ENCODE results near the gene HAUS3.

The HAUS3 gene

GRCh38 chr4:2258091-2259035, 16.4 kb upstream of the HAUS3 start:
- Histone ChIP-seq H3K27me3 (ENCODE audit: control insufficient read depth in 5 of 5, insufficient read depth in 4 of 5, low read length in 5 of 5) (no peaks in the 10 kb centered on the region), H3K27ac (ENCODE audit: low read depth, low read length) (peak overlapping the region; percentile 75), H3K9me3 (ENCODE audit: control insufficient read depth in 5 of 5, low read length in 5 of 5) (no peaks in the 10 kb centered on the region), H3K36me3 (ENCODE audit: control insufficient read depth in 5 of 5, insufficient read depth in 5 of 5, low read length in 5 of 5) (peaks cover 0 to 41% (median 32%) of the 10 kb centered on the region in 5 donors), H3K4me3 (ENCODE audit: low read depth in 1 of 5, low read length in 5 of 5) (peak overlapping the region in 1 of 5 donors; percentile 82), H3K9ac (ENCODE audit: low read length in 5 of 5) (peak overlapping the region in 4 of 5 donors; percentile 36 to 86 (median 84)), H3K4me1 (ENCODE audit: control insufficient read depth in 5 of 5, insufficient read depth in 5 of 5, low read length in 5 of 5) (peaks cover 11 to 84% (median 76%) of the 10 kb centered on the region in 5 donors)

- no peaks in the 10 kb centered on the region for H3K27me3 ChIP-seq (ENCODE audit: control insufficient read depth in 5 of 5, insufficient read depth in 4 of 5, low read length in 5 of 5)
- H3K27ac ChIP-seq (ENCODE audit: low read depth, low read length) = peak overlapping the region; percentile 70
- H3K4me1 ChIP-seq (ENCODE audit: control insufficient read depth in 5 of 5, insufficient read depth in 5 of 5, low read length in 5 of 5) = peaks cover 11 to 75% (median 67%) of the 10 kb centered on the region in 5 donors
- H3K9me3 ChIP-seq (ENCODE audit: control insufficient read depth in 5 of 5, low read length in 5 of 5) = no peaks in the 10 kb centered on the region
- H3K4me3 ChIP-seq (ENCODE audit: low read depth in 1 of 5, low read length in 5 of 5) = peak overlapping the region in 1 of 5 donors; percentile 10
- peaks cover 0 to 47% (median 38%) of the 10 kb centered on the region in 5 donors for H3K36me3 ChIP-seq (ENCODE audit: control insufficient read depth in 5 of 5, insufficient read depth in 5 of 5, low read length in 5 of 5)
- H3K9ac ChIP-seq (ENCODE audit: low read length in 5 of 5) = peak overlapping the region in 4 of 5 donors; percentile 33 to 86 (median 56)
Observed at GRCh38 chr4:2257361-2258081, 15.6 kb upstream of the HAUS3 start.

GRCh38 chr4:2256781-2257191, 14.9 kb upstream of the HAUS3 start:
- no peaks in the 10 kb centered on the region for H3K9me3 ChIP-seq (ENCODE audit: control insufficient read depth in 5 of 5, low read length in 5 of 5)
- no peaks in the 10 kb centered on the region for H3K27me3 ChIP-seq (ENCODE audit: control insufficient read depth in 5 of 5, insufficient read depth in 4 of 5, low read length in 5 of 5)
- H3K36me3 ChIP-seq (ENCODE audit: control insufficient read depth in 5 of 5, insufficient read depth in 5 of 5, low read length in 5 of 5) = peaks cover 0 to 55% (median 45%) of the 10 kb centered on the region in 5 donors
- H3K4me3 ChIP-seq (ENCODE audit: low read depth in 1 of 5, low read length in 5 of 5) = peak overlapping the region in 2 of 5 donors; percentile 23 to 43
- H3K9ac ChIP-seq (ENCODE audit: low read length in 5 of 5) = peak overlapping the region in 3 of 5 donors; percentile 33 to 86 (median 64)
- H3K27ac ChIP-seq (ENCODE audit: low read depth, low read length) = peak overlapping the region; percentile 70
- peaks cover 11 to 74% (median 67%) of the 10 kb centered on the region in 5 donors for H3K4me1 ChIP-seq (ENCODE audit: control insufficient read depth in 5 of 5, insufficient read depth in 5 of 5, low read length in 5 of 5)

GRCh38 chr4:2256156-2256731, 14.3 kb upstream of the HAUS3 start:
- Histone ChIP-seq H3K27ac (ENCODE audit: low read depth, low read length) (peak overlapping the region; percentile 70), H3K9me3 (ENCODE audit: control insufficient read depth in 5 of 5, low read length in 5 of 5) (no peaks in the 10 kb centered on the region), H3K36me3 (ENCODE audit: control insufficient read depth in 5 of 5, insufficient read depth in 5 of 5, low read length in 5 of 5) (peaks cover 0 to 60% (median 50%) of the 10 kb centered on the region in 5 donors), H3K4me3 (ENCODE audit: low read depth in 1 of 5, low read length in 5 of 5) (peak overlapping the region in 2 of 5 donors; percentile 23 to 43), H3K4me1 (ENCODE audit: control insufficient read depth in 5 of 5, insufficient read depth in 5 of 5, low read length in 5 of 5) (peaks cover 11 to 74% (median 67%) of the 10 kb centered on the region in 5 donors), H3K27me3 (ENCODE audit: control insufficient read depth in 5 of 5, insufficient read depth in 4 of 5, low read length in 5 of 5) (no peaks in the 10 kb centered on the region), H3K9ac (ENCODE audit: low read length in 5 of 5) (peak overlapping the region in 4 of 5 donors; percentile 22 to 86 (median 60))

- Histone ChIP-seq H3K9ac (ENCODE audit: low read length in 5 of 5) (peak overlapping the region in 2 of 5 donors; percentile 55 to 64), H3K27me3 (ENCODE audit: control insufficient read depth in 5 of 5, insufficient read depth in 4 of 5, low read length in 5 of 5) (no peaks in the 10 kb centered on the region), H3K9me3 (ENCODE audit: control insufficient read depth in 5 of 5, low read length in 5 of 5) (no peaks in the 10 kb centered on the region), H3K4me3 (ENCODE audit: low read depth in 1 of 5, low read length in 5 of 5) (peak overlapping the region in 2 of 5 donors; percentile 23 to 43), H3K27ac (ENCODE audit: low read depth, low read length) (peak overlapping the region; percentile 70), H3K36me3 (ENCODE audit: control insufficient read depth in 5 of 5, insufficient read depth in 5 of 5, low read length in 5 of 5) (peaks cover 0 to 66% (median 56%) of the 10 kb centered on the region in 5 donors), H3K4me1 (ENCODE audit: control insufficient read depth in 5 of 5, insufficient read depth in 5 of 5, low read length in 5 of 5) (peaks cover 11 to 72% (median 61%) of the 10 kb centered on the region in 5 donors)
Observed at GRCh38 chr4:2255501-2256155, 13.7 kb upstream of the HAUS3 start.

- Histone ChIP-seq H3K9me3 (ENCODE audit: control insufficient read depth in 5 of 5, low read length in 5 of 5) (no peaks in the 10 kb centered on the region), H3K27me3 (ENCODE audit: control insufficient read depth in 5 of 5, insufficient read depth in 4 of 5, low read length in 5 of 5) (no peaks in the 10 kb centered on the region), H3K9ac (ENCODE audit: low read length in 5 of 5) (no peak overlapping the region), H3K4me1 (ENCODE audit: control insufficient read depth in 5 of 5, insufficient read depth in 5 of 5, low read length in 5 of 5) (peaks cover 8 to 64% (median 54%) of the 10 kb centered on the region in 5 donors), H3K36me3 (ENCODE audit: control insufficient read depth in 5 of 5, insufficient read depth in 5 of 5, low read length in 5 of 5) (peaks cover 0 to 74% (median 63%) of the 10 kb centered on the region in 5 donors), H3K27ac (ENCODE audit: low read depth, low read length) (peak overlapping the region; percentile 70), H3K4me3 (ENCODE audit: low read depth in 1 of 5, low read length in 5 of 5) (no peak overlapping the region)
Observed at GRCh38 chr4:2254665-2255500, 13.0 kb upstream of the HAUS3 start.

- Histone ChIP-seq H3K4me1 (ENCODE audit: control insufficient read depth in 5 of 5, insufficient read depth in 5 of 5, low read length in 5 of 5) (peaks cover 6 to 52% (median 39%) of the 10 kb centered on the region in 5 donors), H3K36me3 (ENCODE audit: control insufficient read depth in 5 of 5, insufficient read depth in 5 of 5, low read length in 5 of 5) (peaks cover 0 to 80% (median 70%) of the 10 kb centered on the region in 5 donors), H3K4me3 (ENCODE audit: low read depth in 1 of 5, low read length in 5 of 5) (no peak overlapping the region), H3K27me3 (ENCODE audit: control insufficient read depth in 5 of 5, insufficient read depth in 4 of 5, low read length in 5 of 5) (no peaks in the 10 kb centered on the region), H3K27ac (ENCODE audit: low read depth, low read length) (no peak overlapping the region), H3K9ac (ENCODE audit: low read length in 5 of 5) (no peak overlapping the region), H3K9me3 (ENCODE audit: control insufficient read depth in 5 of 5, low read length in 5 of 5) (no peaks in the 10 kb centered on the region)
Observed at GRCh38 chr4:2253160-2254084, 11.5 kb upstream of the HAUS3 start.

GRCh38 chr4:2252530-2253091, 10.7 kb upstream of the HAUS3 start:
- Histone ChIP-seq H3K4me3 (ENCODE audit: low read depth in 1 of 5, low read length in 5 of 5) (no peak overlapping the region), H3K4me1 (ENCODE audit: control insufficient read depth in 5 of 5, insufficient read depth in 5 of 5, low read length in 5 of 5) (peaks cover 6 to 44% (median 31%) of the 10 kb centered on the region in 5 donors), H3K36me3 (ENCODE audit: control insufficient read depth in 5 of 5, insufficient read depth in 5 of 5, low read length in 5 of 5) (peaks cover 0 to 81% (median 71%) of the 10 kb centered on the region in 5 donors), H3K27me3 (ENCODE audit: control insufficient read depth in 5 of 5, insufficient read depth in 4 of 5, low read length in 5 of 5) (no peaks in the 10 kb centered on the region), H3K9ac (ENCODE audit: low read length in 5 of 5) (no peak overlapping the region), H3K9me3 (ENCODE audit: control insufficient read depth in 5 of 5, low read length in 5 of 5) (no peaks in the 10 kb centered on the region), H3K27ac (ENCODE audit: low read depth, low read length) (no peak overlapping the region)

Data from subcutaneous abdominal adipose tissue (tissue), 5 donors.